HEK293 (cell line): ENCODE results near the gene ABCB11.
A peak's percentile ranks its signal among the peaks of the same experiment; 100 is the strongest.

Experiments
- CTCF ChIA-PET: fragments of 350-600 bp; formaldehyde crosslinking; extraction: SDS; loops from one replicate; lab custom pipeline; 2021; ENCODE audit warnings: antibody characterized with exemption; lab: Yijun Ruan, JAX
- POLR2A ChIA-PET: fragments of 300-600 bp; formaldehyde crosslinking; extraction: SDS; loops from one replicate; lab custom pipeline; 2020; ENCODE audit warnings: antibody characterized with exemption, inconsistent platforms; lab: Yijun Ruan, JAX
- H3K27ac ChIP-seq: fragments of 200-500 bp; sonication (Bioruptor generic); 2 replicates; pipeline ENCODE4 v1.5.1; 2014; ENCODE audit warnings: low read depth, low read length, control low read depth, inconsistent platforms; ENCODE audit errors: extremely low read depth
- H3K36me3 ChIP-seq, 2 experiments: fragments of 200-500 bp in 1 of 2; sonication (Bioruptor generic) in 1 of 2; 1 replicate in 1 of 2; 2 replicates in 1 of 2; pipeline ENCODE4 v1.5.1; 2014 to 2017; ENCODE audit warnings: inconsistent platforms in 2 of 2, low read length in 2 of 2; ENCODE audit not compliant: control insufficient read depth in 2 of 2, insufficient read depth in 1 of 2
- H3K4me1 ChIP-seq: fragments of 200-500 bp; sonication (Bioruptor generic); 2 replicates; pipeline ENCODE4 v1.5.1; 2014; ENCODE audit warnings: mild to moderate bottlenecking, low read length, inconsistent platforms; ENCODE audit not compliant: control insufficient read depth, insufficient read depth
- H3K4me3 ChIP-seq: 2 replicates; pipeline ENCODE4 v1.5.1; 2011; ENCODE audit warnings: low read depth, mild to moderate bottlenecking, control low read depth, low read length, moderate library complexity
- H3K9me3 ChIP-seq: fragments of 200-500 bp; sonication (Bioruptor generic); 2 replicates; pipeline ENCODE4 v1.5.1; 2014; ENCODE audit warnings: low read depth, low read length, inconsistent platforms; ENCODE audit not compliant: control insufficient read depth, insufficient read depth
- EGR2 ChIP-seq: fragments of 450-650 bp; formaldehyde crosslinking; IDR thresholded peaks from 2 replicates; pipeline ENCODE4 v1.5.1; 2016; ENCODE audit warnings: low read depth, missing biosample characterization, missing genetic modification characterization
- MYNN ChIP-seq: fragments of 450-650 bp; formaldehyde crosslinking; IDR thresholded peaks from 2 replicates; pipeline ENCODE4 v1.5.1; 2016; ENCODE audit warnings: missing biosample characterization, missing genetic modification characterization, borderline replicate concordance
- PRDM1 ChIP-seq: fragments of 450-650 bp; formaldehyde crosslinking; IDR thresholded peaks from 2 replicates; pipeline ENCODE4; 2016; ENCODE audit warnings: missing biosample characterization, missing genetic modification characterization
- SP2 ChIP-seq: fragments of 450-650 bp; formaldehyde crosslinking; IDR thresholded peaks from 2 replicates; pipeline ENCODE4 v1.5.1; 2016; ENCODE audit warnings: missing biosample characterization, missing genetic modification characterization
- ZBTB8A ChIP-seq: fragments of 450-650 bp; formaldehyde crosslinking; IDR thresholded peaks from 2 replicates; pipeline ENCODE4 v1.5.1; 2016; ENCODE audit warnings: missing biosample characterization, missing genetic modification characterization
- ZFHX2 ChIP-seq: fragments of 450-650 bp; formaldehyde crosslinking; conservative IDR thresholded peaks from 2 replicates; pipeline ENCODE4 v1.5.1; 2016; ENCODE audit warnings: missing biosample characterization, missing genetic modification characterization
- ZNF112 ChIP-seq: fragments of 450-650 bp; formaldehyde crosslinking; IDR thresholded peaks from 2 replicates; pipeline ENCODE4 v1.5.0; 2017; ENCODE audit warnings: missing biosample characterization, missing genetic modification characterization
- ZNF140 ChIP-seq: fragments of 450-650 bp; formaldehyde crosslinking; IDR thresholded peaks from 2 replicates; pipeline ENCODE4 v1.5.1; 2016; ENCODE audit warnings: missing biosample characterization, missing genetic modification characterization
- ZNF19 ChIP-seq: fragments of 450-650 bp; formaldehyde crosslinking; IDR thresholded peaks from 2 replicates; pipeline ENCODE4; 2016; ENCODE audit warnings: missing biosample characterization, missing genetic modification characterization, low read depth
- ZNF239 ChIP-seq: fragments of 450-650 bp; formaldehyde crosslinking; IDR thresholded peaks from 2 replicates; pipeline ENCODE4 v1.5.1; 2016; ENCODE audit warnings: missing biosample characterization, missing genetic modification characterization
- ZNF366 ChIP-seq: fragments of 450-650 bp; formaldehyde crosslinking; conservative IDR thresholded peaks from 2 replicates; pipeline ENCODE4 v1.5.1; 2016; ENCODE audit warnings: missing biosample characterization, missing genetic modification characterization
- ZNF548 ChIP-seq: fragments of 450-650 bp; formaldehyde crosslinking; IDR thresholded peaks from 2 replicates; pipeline ENCODE4 v1.5.1; 2016; ENCODE audit warnings: missing biosample characterization, missing genetic modification characterization
- ZNF558 ChIP-seq: fragments of 450-650 bp; formaldehyde crosslinking; IDR thresholded peaks from 2 replicates; pipeline ENCODE4 v1.5.1; 2016; ENCODE audit warnings: missing biosample characterization, missing genetic modification characterization
- ZNF610 ChIP-seq: fragments of 450-650 bp; formaldehyde crosslinking; IDR thresholded peaks from 2 replicates; pipeline ENCODE4 v1.5.1; 2016; ENCODE audit warnings: missing biosample characterization, missing genetic modification characterization, borderline replicate concordance
- ZNF654 ChIP-seq: fragments of 450-650 bp; formaldehyde crosslinking; IDR thresholded peaks from 2 replicates; pipeline ENCODE4 v1.5.1; 2016; ENCODE audit warnings: low read depth, missing biosample characterization, missing genetic modification characterization
- ZNF785 ChIP-seq: fragments of 450-650 bp; formaldehyde crosslinking; IDR thresholded peaks from 2 replicates; pipeline ENCODE4 v1.5.1; 2016; ENCODE audit warnings: missing biosample characterization, missing genetic modification characterization
- ZSCAN23 ChIP-seq: fragments of 450-650 bp; formaldehyde crosslinking; IDR thresholded peaks from 2 replicates; pipeline ENCODE4 v1.5.1; 2016; ENCODE audit warnings: missing biosample characterization, missing genetic modification characterization
- ZXDB ChIP-seq: fragments of 450-650 bp; formaldehyde crosslinking; IDR thresholded peaks from 2 replicates; pipeline ENCODE4 v1.5.1; 2016; ENCODE audit warnings: missing biosample characterization, missing genetic modification characterization
- TF ChIP-seq, protein P1 (sequence below): fragments of 450-650 bp; formaldehyde crosslinking; IDR thresholded peaks from 2 replicates; pipeline ENCODE4 v1.5.1; 2016; ENCODE audit warnings: missing biosample characterization, missing genetic modification characterization
- TF ChIP-seq, protein P2 (sequence below): fragments of 450-650 bp; formaldehyde crosslinking; IDR thresholded peaks from 2 replicates; pipeline ENCODE4; 2016; ENCODE audit warnings: missing biosample characterization, missing genetic modification characterization
- TF ChIP-seq, protein P3 (sequence below): fragments of 450-650 bp; formaldehyde crosslinking; conservative IDR thresholded peaks from 2 replicates; pipeline ENCODE4 v1.5.1; 2016; ENCODE audit warnings: low read depth, missing biosample characterization, missing genetic modification characterization
- TF ChIP-seq, protein P4 (sequence below): fragments of 450-650 bp; formaldehyde crosslinking; IDR thresholded peaks from 2 replicates; pipeline ENCODE4 v1.5.1; 2017; ENCODE audit warnings: missing biosample characterization, missing genetic modification characterization

ABCB11 gene

DNA sequence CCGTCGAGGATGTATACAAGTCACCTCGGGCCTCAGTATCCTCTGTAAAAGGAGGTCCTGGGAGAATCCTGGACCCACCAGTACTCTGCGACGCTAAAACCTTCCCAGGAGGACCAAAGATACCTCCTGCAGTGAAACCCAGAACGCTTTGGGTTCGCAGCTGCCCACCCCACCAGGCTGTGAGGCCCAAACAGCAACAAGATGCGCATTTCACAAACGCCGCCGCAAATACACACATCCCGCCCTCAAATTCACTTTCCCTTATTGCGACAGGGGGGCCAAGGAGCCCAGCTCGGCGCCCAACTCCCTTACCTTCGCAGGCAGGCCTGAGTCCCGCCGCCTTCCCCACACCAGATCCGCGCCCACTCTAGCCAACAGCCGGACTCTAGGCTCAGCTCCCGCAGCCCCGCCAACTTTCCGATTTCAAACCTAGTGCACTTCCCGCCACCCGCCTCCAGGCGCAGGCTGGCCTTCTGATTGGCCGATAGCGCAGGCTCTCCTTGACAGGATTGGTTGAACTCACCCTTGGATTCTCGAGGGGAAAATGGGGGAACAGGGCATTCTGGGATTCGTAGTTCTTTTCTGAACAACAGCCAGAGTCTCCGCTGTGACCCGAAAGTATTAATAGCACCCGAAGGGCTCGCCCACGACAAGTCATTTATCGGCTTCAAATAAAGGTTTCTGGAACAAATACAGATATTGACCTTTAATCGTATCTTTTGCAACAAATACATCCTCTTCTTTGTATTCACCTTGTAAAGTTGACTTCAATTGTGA, 140.9 kb downstream of the ABCB11 start, which contains the start of gene SPC25 (continued):
- TF ChIP-seq SP2 (tag by site-specific recombination) (peak; percentile 87), EGR2 (tag by site-specific recombination) (peak; percentile 75), ZNF112 (tag by site-specific recombination) (no peak)

DNA sequence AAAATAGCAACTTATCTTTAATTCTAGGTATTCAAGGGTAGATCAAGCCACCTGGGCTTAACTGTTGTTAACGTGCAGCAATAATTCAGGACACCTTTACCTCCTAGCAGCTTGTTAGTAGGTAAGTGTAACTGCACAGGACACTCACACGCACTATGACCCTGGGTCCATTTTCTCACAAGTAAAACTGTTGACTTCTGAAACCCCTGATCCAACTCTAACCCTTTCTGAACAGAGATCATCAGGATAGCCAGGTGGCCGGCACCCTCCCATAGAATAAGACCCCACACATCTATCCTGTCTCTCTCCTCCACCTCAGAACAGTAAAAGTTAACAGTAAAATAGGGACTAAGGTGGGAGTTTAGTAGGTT, 141.5 kb downstream of the ABCB11 start:
- Histone ChIP-seq H3K27ac (peak overlapping the region; percentile 11; the same call in 1 of the 2 replicates), H3K9me3 (no peaks in the 10 kb centered on the region), H3K36me3 (peaks cover 9 to 37% of the 10 kb centered on the region in 2 experiments; a peak in 2 of 3 replicates), H3K4me3 (peak overlapping the region; percentile 88), H3K4me1 (no peaks in the 10 kb centered on the region)
- POLR2A ChIA-PET, result interaction anchor here (1.0 to 1.1 kb wide), 2 partner anchors 9 to 20 kb away, joined by 3 to 4 read pairs; no protein-coding TSS in a partner anchor
- no peak for TF ChIP-seq ZNF785 (tag by site-specific recombination)
- no peak for TF ChIP-seq ZNF140
- TF ChIP-seq, protein P1, sequence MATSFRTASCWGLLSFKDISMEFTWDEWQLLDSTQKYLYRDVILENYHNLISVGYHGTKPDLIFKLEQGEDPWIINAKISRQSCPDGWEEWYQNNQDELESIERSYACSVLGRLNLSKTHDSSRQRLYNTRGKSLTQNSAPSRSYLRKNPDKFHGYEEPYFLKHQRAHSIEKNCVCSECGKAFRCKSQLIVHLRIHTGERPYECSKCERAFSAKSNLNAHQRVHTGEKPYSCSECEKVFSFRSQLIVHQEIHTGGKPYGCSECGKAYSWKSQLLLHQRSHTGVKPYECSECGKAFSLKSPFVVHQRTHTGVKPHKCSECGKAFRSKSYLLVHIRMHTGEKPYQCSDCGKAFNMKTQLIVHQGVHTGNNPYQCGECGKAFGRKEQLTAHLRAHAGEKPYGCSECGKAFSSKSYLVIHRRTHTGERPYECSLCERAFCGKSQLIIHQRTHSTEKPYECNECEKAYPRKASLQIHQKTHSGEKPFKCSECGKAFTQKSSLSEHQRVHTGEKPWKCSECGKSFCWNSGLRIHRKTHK (tag by site-specific recombination), result no peak
- no peak for TF ChIP-seq MYNN (tag by site-specific recombination)
- no peak for TF ChIP-seq ZSCAN23 (tag by site-specific recombination)
- no peak for TF ChIP-seq ZBTB8A (tag by site-specific recombination)
- no peak for TF ChIP-seq ZNF19 (tag by site-specific recombination)
- TF ChIP-seq, protein P2, sequence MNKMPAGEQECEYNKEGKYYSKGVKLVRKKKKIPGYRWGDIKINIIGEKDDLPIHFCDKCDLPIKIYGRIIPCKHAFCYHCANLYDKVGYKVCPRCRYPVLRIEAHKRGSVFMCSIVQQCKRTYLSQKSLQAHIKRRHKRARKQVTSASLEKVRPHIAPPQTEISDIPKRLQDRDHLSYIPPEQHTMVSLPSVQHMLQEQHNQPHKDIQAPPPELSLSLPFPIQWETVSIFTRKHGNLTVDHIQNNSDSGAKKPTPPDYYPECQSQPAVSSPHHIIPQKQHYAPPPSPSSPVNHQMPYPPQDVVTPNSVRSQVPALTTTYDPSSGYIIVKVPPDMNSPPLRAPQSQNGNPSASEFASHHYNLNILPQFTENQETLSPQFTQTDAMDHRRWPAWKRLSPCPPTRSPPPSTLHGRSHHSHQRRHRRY (tag by site-specific recombination), result no peak
- no peak for TF ChIP-seq ZXDB (tag by site-specific recombination)
- TF ChIP-seq, protein P3, sequence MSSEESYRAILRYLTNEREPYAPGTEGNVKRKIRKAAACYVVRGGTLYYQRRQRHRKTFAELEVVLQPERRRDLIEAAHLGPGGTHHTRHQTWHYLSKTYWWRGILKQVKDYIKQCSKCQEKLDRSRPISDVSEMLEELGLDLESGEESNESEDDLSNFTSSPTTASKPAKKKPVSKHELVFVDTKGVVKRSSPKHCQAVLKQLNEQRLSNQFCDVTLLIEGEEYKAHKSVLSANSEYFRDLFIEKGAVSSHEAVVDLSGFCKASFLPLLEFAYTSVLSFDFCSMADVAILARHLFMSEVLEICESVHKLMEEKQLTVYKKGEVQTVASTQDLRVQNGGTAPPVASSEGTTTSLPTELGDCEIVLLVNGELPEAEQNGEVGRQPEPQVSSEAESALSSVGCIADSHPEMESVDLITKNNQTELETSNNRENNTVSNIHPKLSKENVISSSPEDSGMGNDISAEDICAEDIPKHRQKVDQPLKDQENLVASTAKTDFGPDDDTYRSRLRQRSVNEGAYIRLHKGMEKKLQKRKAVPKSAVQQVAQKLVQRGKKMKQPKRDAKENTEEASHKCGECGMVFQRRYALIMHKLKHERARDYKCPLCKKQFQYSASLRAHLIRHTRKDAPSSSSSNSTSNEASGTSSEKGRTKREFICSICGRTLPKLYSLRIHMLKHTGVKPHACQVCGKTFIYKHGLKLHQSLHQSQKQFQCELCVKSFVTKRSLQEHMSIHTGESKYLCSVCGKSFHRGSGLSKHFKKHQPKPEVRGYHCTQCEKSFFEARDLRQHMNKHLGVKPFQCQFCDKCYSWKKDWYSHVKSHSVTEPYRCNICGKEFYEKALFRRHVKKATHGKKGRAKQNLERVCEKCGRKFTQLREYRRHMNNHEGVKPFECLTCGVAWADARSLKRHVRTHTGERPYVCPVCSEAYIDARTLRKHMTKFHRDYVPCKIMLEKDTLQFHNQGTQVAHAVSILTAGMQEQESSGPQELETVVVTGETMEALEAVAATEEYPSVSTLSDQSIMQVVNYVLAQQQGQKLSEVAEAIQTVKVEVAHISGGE (tag by site-specific recombination), result no peak
- TF ChIP-seq ZNF654 (tag by site-specific recombination), result no peak
- no peak for TF ChIP-seq ZNF548 (tag by site-specific recombination)
- no peak for TF ChIP-seq PRDM1
- TF ChIP-seq, protein P4, sequence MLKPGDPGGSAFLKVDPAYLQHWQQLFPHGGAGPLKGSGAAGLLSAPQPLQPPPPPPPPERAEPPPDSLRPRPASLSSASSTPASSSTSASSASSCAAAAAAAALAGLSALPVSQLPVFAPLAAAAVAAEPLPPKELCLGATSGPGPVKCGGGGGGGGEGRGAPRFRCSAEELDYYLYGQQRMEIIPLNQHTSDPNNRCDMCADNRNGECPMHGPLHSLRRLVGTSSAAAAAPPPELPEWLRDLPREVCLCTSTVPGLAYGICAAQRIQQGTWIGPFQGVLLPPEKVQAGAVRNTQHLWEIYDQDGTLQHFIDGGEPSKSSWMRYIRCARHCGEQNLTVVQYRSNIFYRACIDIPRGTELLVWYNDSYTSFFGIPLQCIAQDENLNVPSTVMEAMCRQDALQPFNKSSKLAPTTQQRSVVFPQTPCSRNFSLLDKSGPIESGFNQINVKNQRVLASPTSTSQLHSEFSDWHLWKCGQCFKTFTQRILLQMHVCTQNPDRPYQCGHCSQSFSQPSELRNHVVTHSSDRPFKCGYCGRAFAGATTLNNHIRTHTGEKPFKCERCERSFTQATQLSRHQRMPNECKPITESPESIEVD (tag by site-specific recombination), result no peak
- TF ChIP-seq ZFHX2 (tag by site-specific recombination), result no peak
- TF ChIP-seq ZNF239 (tag by site-specific recombination), result no peak
- no peak for TF ChIP-seq ZNF558 (tag by site-specific recombination)
- TF ChIP-seq ZNF610, result no peak
- TF ChIP-seq ZNF366 (tag by site-specific recombination), result no peak
- CTCF ChIA-PET, result interaction anchor here (0.9 kb wide), 1 partner anchor 32 kb away, joined by 4 read pairs; no protein-coding TSS in a partner anchor
